ENCODE data around the gene TCP11L2. TPM values are rescaled to one million over a fixed set of nuclear protein-coding genes. Genes with fewer than 3 reads are reported as not detected.

Gene TCP11L2
- total and polyA plus RNA-seq, 9 of the 15 experiments (the other 6 are each of a cell fraction or from before 2014, with no cell fraction given): 0.39 to 4.5 (median 1.3) TPM

GRCh38 chr12:106258935-106259334, 43.6 kb upstream of the TCP11L2 start:
- 0% methylated on average over 1 of the region's 1 CpG for WGBS (ENCODE audit: insufficient coverage, low coverage, missing lambda C conversion rate)
- Histone ChIP-seq H3K27me3 (ENCODE audit: control insufficient read depth in 2 of 2, insufficient read depth in 2 of 2, low read length in 2 of 2) (peaks cover 0 to 12% of the 10 kb centered on the region in 2 experiments; a peak in 1 of 5 replicates), H3K4me3 (no peak overlapping the region), H3K9ac (ENCODE audit: insufficient read depth in 1 of 2, low read depth in 2 of 2, low read length in 2 of 2) (no peak overlapping the region), H3K4me1 (replicated peaks in 1 of 2; ENCODE audit: control insufficient read depth in 2 of 2, insufficient read depth in 2 of 2, low read length in 2 of 2) (no peaks in the 10 kb centered on the region), H3K9me3 (replicated peaks; ENCODE audit: control insufficient read depth, insufficient read depth, low read depth, low read length) (no peaks in the 10 kb centered on the region), H4K20me1 (replicated peaks; ENCODE audit: control insufficient read depth, insufficient read depth, low read length) (no peaks in the 10 kb centered on the region), H3K79me2 (ENCODE audit: control insufficient read depth, insufficient read depth, low read length) (no peaks in the 10 kb centered on the region), H3K36me3 (ENCODE audit: control insufficient read depth, insufficient read depth, low read length) (no peaks in the 10 kb centered on the region), H2AFZ (ENCODE audit: low read depth, low read length) (no peak overlapping the region), H3K9me1 (ENCODE audit: control insufficient read depth, insufficient read depth, low read length) (no peaks in the 10 kb centered on the region), H3K27ac (ENCODE audit: extremely low read depth, low read depth, low read length) (no peak overlapping the region), H3K4me2 (ENCODE audit: insufficient read depth, low read length) (no peak overlapping the region)
- in situ Hi-C loops (cut with MboI): no loop called here
- ChIA-PET POLR2A (no interaction called here), CTCF (ENCODE audit: low intra/inter-chr PET ratio) (no interaction called here)
- DNase-seq (ENCODE audit: extremely low read depth in 1 of 4, low spot score in 3 of 4) (no peak), FAIRE-seq (no peak), ATAC-seq (no peak)
- BruUV-seq (replicated peaks): no TSS peak
- intact Hi-C loops (cut with micrococcal nuclease): no loop called here
- TF ChIP-seq PRPF4 (IDR thresholded peaks at IDR 0.05; ENCODE audit: insufficient read depth, low read depth, low read length, poor library complexity, severe bottlenecking): no peak
- TF ChIP-seq ILK (tag; IDR thresholded peaks at IDR 0.05; ENCODE audit: borderline replicate concordance, low read depth): no peak
- TF ChIP-seq ZNF23 (CRISPR knock-in tag; IDR thresholded peaks at IDR 0.05): no peak
- no peak for TF ChIP-seq MCM3 (IDR thresholded peaks at IDR 0.05)

DNA sequence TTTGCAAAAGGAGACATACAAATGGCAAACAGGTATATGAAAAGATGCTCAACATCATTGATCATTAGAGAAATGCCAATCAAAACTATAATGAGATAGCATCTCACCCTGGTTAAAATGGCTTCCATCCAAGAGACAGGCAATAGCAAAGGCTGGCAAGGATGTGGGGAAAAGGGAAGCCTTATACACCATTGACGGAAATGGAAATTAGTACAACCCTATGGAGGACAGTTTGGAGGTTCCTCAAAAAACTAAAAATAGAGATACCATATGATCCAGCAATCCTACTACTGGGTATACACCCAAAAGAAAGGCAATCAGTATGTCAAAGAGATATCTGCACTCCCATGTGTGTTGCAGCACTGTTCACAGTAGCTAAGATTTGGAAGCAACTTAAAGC, 37.4 kb upstream of the TCP11L2 start:
- Histone ChIP-seq H3K27ac (ENCODE audit: extremely low read depth, low read depth, low read length) (no peak overlapping the region), H3K4me2 (ENCODE audit: insufficient read depth, low read length) (no peak overlapping the region), H3K9ac (ENCODE audit: insufficient read depth in 1 of 2, low read depth in 2 of 2, low read length in 2 of 2) (no peak overlapping the region), H3K79me2 (ENCODE audit: control insufficient read depth, insufficient read depth, low read length) (no peaks in the 10 kb centered on the region), H3K36me3 (ENCODE audit: control insufficient read depth, insufficient read depth, low read length) (no peaks in the 10 kb centered on the region), H3K4me3 (no peak overlapping the region), H3K4me1 (replicated peaks in 1 of 2; ENCODE audit: control insufficient read depth in 2 of 2, insufficient read depth in 2 of 2, low read length in 2 of 2) (peaks cover 0 to 20% of the 10 kb centered on the region in 2 experiments; a peak in 3 of 5 replicates), H3K9me1 (ENCODE audit: control insufficient read depth, insufficient read depth, low read length) (no peaks in the 10 kb centered on the region), H3K27me3 (ENCODE audit: control insufficient read depth in 2 of 2, insufficient read depth in 2 of 2, low read length in 2 of 2) (no peaks in the 10 kb centered on the region), H4K20me1 (replicated peaks; ENCODE audit: control insufficient read depth, insufficient read depth, low read length) (peaks cover 7% of the 10 kb centered on the region), H2AFZ (ENCODE audit: low read depth, low read length) (no peak overlapping the region), H3K9me3 (replicated peaks; ENCODE audit: control insufficient read depth, insufficient read depth, low read depth, low read length) (no peaks in the 10 kb centered on the region)
- ChIA-PET CTCF (ENCODE audit: low intra/inter-chr PET ratio) (no interaction called here), POLR2A (interaction anchor here (1.2 to 1.8 kb wide), 2 partner anchors 11 to 21 kb away, joined by 3 to 5 read pairs; no protein-coding TSS in a partner anchor)
- in situ Hi-C loops (cut with MboI): no loop called here
- 10% methylated on average over 1 of the region's 1 CpG for WGBS (ENCODE audit: insufficient coverage, low coverage, missing lambda C conversion rate)
- ATAC-seq (no peak), DNase-seq (ENCODE audit: extremely low read depth in 1 of 4, low spot score in 3 of 4) (no peak), FAIRE-seq (no peak)
- BruUV-seq (replicated peaks): no TSS peak
- intact Hi-C loops (cut with micrococcal nuclease): no loop called here
- TF ChIP-seq ZNF695 (CRISPR knock-in tag; IDR thresholded peaks at IDR 0.05): no peak
- TF ChIP-seq CHD1 (IDR thresholded peaks at IDR 0.05; ENCODE audit: low read length): no peak
- no peak for TF ChIP-seq GTF2F1 (IDR thresholded peaks at IDR 0.05; ENCODE audit: low read depth, low read length)
- TF ChIP-seq SRSF7 (optimal IDR thresholded peaks at IDR 0.05; ENCODE audit: low read depth, low read length): no peak
- TF ChIP-seq TRIM25 (IDR thresholded peaks at IDR 0.05; ENCODE audit: borderline replicate concordance): no peak
- TF ChIP-seq RBFOX2 (IDR thresholded peaks at IDR 0.05; ENCODE audit: low read depth, low read length): no peak
- TF ChIP-seq POLR2G (IDR thresholded peaks at IDR 0.05; ENCODE audit: low read depth, low read length): no peak
- no peak for TF ChIP-seq BRF1 (IDR thresholded peaks at IDR 0.05; ENCODE audit: borderline replicate concordance, extremely low read depth, insufficient read length)
- no peak for TF ChIP-seq EP300 (IDR thresholded peaks at IDR 0.05; ENCODE audit: low read length)
- no peak for TF ChIP-seq ATF1 (CRISPR knock-in tag; IDR thresholded peaks at IDR 0.05)
- TF ChIP-seq ATF1 (tag; IDR thresholded peaks at IDR 0.05): no peak
- no peak for TF ChIP-seq CBX2 (IDR thresholded peaks at IDR 0.05; ENCODE audit: insufficient read depth, low read length, poor library complexity, severe bottlenecking)
- TF ChIP-seq YBX1 (IDR thresholded peaks at IDR 0.05): no peak
- no peak for TF ChIP-seq MEF2D (tag; conservative IDR thresholded peaks at IDR 0.05; ENCODE audit: low read depth)
